ENCODE measurements around the gene C1R. TPM values are rescaled to one million over a fixed set of nuclear protein-coding genes. Genes with fewer than 3 reads are reported as not detected.

The C1R gene
- polyA plus RNA-seq, 1 donor: 140 TPM

DNA sequence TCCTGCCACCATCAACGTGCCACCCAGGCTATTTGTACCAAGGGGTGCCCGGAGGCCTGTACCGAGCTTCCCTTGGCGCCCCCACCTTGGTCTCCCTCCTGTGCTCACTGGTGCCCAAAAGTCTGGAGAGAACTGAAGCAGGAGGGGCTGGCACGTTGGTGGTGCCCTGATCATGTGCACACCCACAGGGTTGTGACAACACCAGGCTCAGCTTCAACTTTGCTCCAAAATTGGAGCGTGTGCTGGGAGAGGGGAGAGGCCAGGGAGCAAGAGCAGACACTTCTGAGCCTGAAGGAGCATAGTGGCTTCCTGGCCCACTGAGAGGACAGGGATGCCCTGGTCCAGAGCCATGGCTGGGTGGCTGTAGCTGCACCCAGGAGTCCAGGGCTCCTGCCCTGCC is 60.9 kb downstream of the C1R start:
- no peak for DNase-seq

Other genes starting within 250 kb of the C1R start
- 16.7 TPM for gene CDCA3, start 241.2 kb downstream of the C1R start, polyA plus RNA-seq (ENCODE audit: insufficient read length)
- 66.9 TPM for gene USP5, start 240.3 kb downstream of the C1R start, polyA plus RNA-seq (ENCODE audit: insufficient read length)
- 1,016 TPM for gene TPI1, start 224.9 kb downstream of the C1R start, polyA plus RNA-seq (ENCODE audit: insufficient read length)
- gene SPSB2, start 219.1 kb downstream of the C1R start, polyA plus RNA-seq (ENCODE audit: insufficient read length): 5.9 TPM
- 9.3 TPM for gene LRRC23, start 187.6 kb downstream of the C1R start, polyA plus RNA-seq (ENCODE audit: insufficient read length)
- gene ENO2, start 177.9 kb downstream of the C1R start, polyA plus RNA-seq (ENCODE audit: insufficient read length): 4.8 TPM
- gene ATN1, start 164.5 kb downstream of the C1R start, polyA plus RNA-seq (ENCODE audit: insufficient read length): 91.2 TPM
- gene RNU7-1, start 148.6 kb downstream of the C1R start, polyA plus RNA-seq (ENCODE audit: insufficient read length): not detected
- 148 TPM for gene C12orf57, start 148.4 kb downstream of the C1R start, polyA plus RNA-seq (ENCODE audit: insufficient read length)
- gene PTPN6, start 141.1 kb downstream of the C1R start, polyA plus RNA-seq (ENCODE audit: insufficient read length): 6.8 TPM
- 307 TPM for gene PHB2, start 121.8 kb downstream of the C1R start, polyA plus RNA-seq (ENCODE audit: insufficient read length)
- gene EMG1, start 121.5 kb downstream of the C1R start, polyA plus RNA-seq (ENCODE audit: insufficient read length): 26.6 TPM
- gene LPCAT3, start 74.0 kb downstream of the C1R start, polyA plus RNA-seq (ENCODE audit: insufficient read length): 18.6 TPM
- gene C1S, start 31.7 kb downstream of the C1R start, polyA plus RNA-seq (ENCODE audit: insufficient read length): 138 TPM
- gene C1RL, start 16.8 kb upstream of the C1R start, polyA plus RNA-seq (ENCODE audit: insufficient read length): 11.7 TPM
- gene RBP5, start 36.4 kb upstream of the C1R start, polyA plus RNA-seq (ENCODE audit: insufficient read length): 3.7 TPM
- gene CLSTN3, start 37.9 kb upstream of the C1R start, polyA plus RNA-seq (ENCODE audit: insufficient read length): 28.8 TPM
- gene PEX5, start 97.2 kb upstream of the C1R start, polyA plus RNA-seq (ENCODE audit: insufficient read length): 38.2 TPM
- not detected for gene ACSM4, start 211.6 kb upstream of the C1R start, polyA plus RNA-seq (ENCODE audit: insufficient read length)